SK-N-SH (cell line): Measurements from ENCODE around the gene ADAMTS15. TPM values are rescaled to one million over a fixed set of nuclear protein-coding genes. Genes with fewer than 3 reads are reported as not detected.

Source experiments
- CTCF ChIA-PET: fragments of 300-600, 350-600 bp; formaldehyde crosslinking; extraction: SDS; loops from one replicate; lab custom pipeline; 2021; lab: Yijun Ruan, JAX
- POLR2A ChIA-PET: fragments of 350-600 bp; sonication (Branson Sonifier 250); formaldehyde crosslinking; extraction: SDS; loops from one replicate; lab custom pipeline; 2020; ENCODE audit warnings: antibody characterized with exemption, inconsistent platforms; lab: Yijun Ruan, JAX
- DNase-seq: peaks from one replicate; pipeline ENCODE4 v3.0.0; 2012
- H2AFZ ChIP-seq: fragments of 200-600 bp; sonication (generic); 2 replicates; pipeline ENCODE4 v1.8.1; 2016; ENCODE audit warnings: antibody characterized with exemption, mild to moderate bottlenecking, low read depth
- H3F3A ChIP-seq: fragments of 200-600 bp; sonication (generic); replicated peaks from 2 replicates; pipeline ENCODE3; 2016; ENCODE audit warnings: antibody characterized with exemption, mild to moderate bottlenecking; ENCODE audit not compliant: insufficient read depth
- H3K27ac ChIP-seq, 2 experiments: fragments of 200-500 bp in 1 of 2; fragments of 200-600 bp in 1 of 2; sonication (Bioruptor generic) in 1 of 2; sonication (generic), shearing (Covaris generic) in 1 of 2; 2 replicates each; pipeline versions ENCODE4 v1.5.1 to v1.6.1; 2014 to 2016; ENCODE audit warnings: low read depth in 2 of 2, inconsistent platforms in 1 of 2, low read length in 1 of 2, mild to moderate bottlenecking in 1 of 2, mixed read lengths in 1 of 2
- H3K27me3 ChIP-seq: fragments of 200-600 bp; sonication (generic), shearing (Covaris generic); 2 replicates; pipeline ENCODE4 v1.6.1; 2016; ENCODE audit warnings: mixed run types; ENCODE audit not compliant: insufficient read depth
- H3K36me3 ChIP-seq, 2 experiments: fragments of 200-500 bp in 1 of 2; fragments of 200-600 bp in 1 of 2; sonication (Bioruptor generic) in 1 of 2; sonication (generic) in 1 of 2; replicated peaks in 1 of 2; 2 replicates each; pipeline versions ENCODE3 to v1.5.1; 2014 to 2016; ENCODE audit warnings: low read length in 1 of 2, mild to moderate bottlenecking in 1 of 2; ENCODE audit not compliant: insufficient read depth in 2 of 2, control insufficient read depth in 1 of 2
- H3K4me1 ChIP-seq, 2 experiments: fragments of 200-500 bp in 1 of 2; fragments of 200-600 bp in 1 of 2; sonication (Bioruptor generic) in 1 of 2; sonication (generic), shearing (Covaris generic) in 1 of 2; 2 replicates each; pipeline versions ENCODE4 v1.5.1 to v1.6.1; 2014 to 2016; ENCODE audit warnings: low read depth in 1 of 2, low read length in 1 of 2, mixed run types in 1 of 2; ENCODE audit not compliant: insufficient read depth in 2 of 2, control insufficient read depth in 1 of 2
- H3K4me2 ChIP-seq: fragments of 200-600 bp; sonication (generic), shearing (Covaris generic); 2 replicates; pipeline ENCODE4 v1.6.1; 2017; ENCODE audit warnings: mixed run types
- H3K4me3 ChIP-seq, 2 experiments: fragments of 200-500 bp in 1 of 2; fragments of 200-600 bp in 1 of 2; sonication (Bioruptor generic) in 1 of 2; sonication (generic), shearing (Covaris generic) in 1 of 2; 2 replicates each; pipeline versions ENCODE4 v1.5.1 to v1.8.1; 2014 to 2016; ENCODE audit warnings: low read depth in 2 of 2, inconsistent platforms in 1 of 2, low read length in 1 of 2, mild to moderate bottlenecking in 1 of 2, mixed read lengths in 1 of 2, moderate library complexity in 1 of 2
- H3K79me2 ChIP-seq: fragments of 200-600 bp; sonication (generic); 2 replicates; pipeline ENCODE4 v1.8.1; 2017; ENCODE audit warnings: mild to moderate bottlenecking; ENCODE audit not compliant: insufficient read depth
- H3K9ac ChIP-seq: fragments of 200-600 bp; sonication (generic); 2 replicates; pipeline ENCODE4 v1.6.1; 2017; ENCODE audit warnings: mixed run types
- H3K9me2 ChIP-seq: fragments of 200-600 bp; sonication (generic); 2 replicates; pipeline ENCODE4 v1.6.1; 2017; ENCODE audit warnings: mixed run types
- H3K9me3 ChIP-seq: fragments of 200-600 bp; sonication (generic); 2 replicates; pipeline ENCODE4 v1.6.1; 2017; ENCODE audit warnings: mixed run types, mild to moderate bottlenecking, moderate library complexity
- H4K20me1 ChIP-seq: fragments of 200-600 bp; sonication (generic); 2 replicates; pipeline ENCODE4 v1.6.1; 2017; ENCODE audit warnings: mild to moderate bottlenecking, mixed run types; ENCODE audit not compliant: insufficient read depth
- CHD2 ChIP-seq: fragments of 150-350 bp; IDR thresholded peaks from 2 replicates; pipeline ENCODE4 v1.6.1; 2018; ENCODE audit warnings: low read length; ENCODE audit not compliant: partially characterized antibody
- ELF1 ChIP-seq: IDR thresholded peaks from 2 replicates; pipeline ENCODE4 v1.4.0; 2012
- EP300 ChIP-seq, 2 experiments: IDR thresholded peaks; 2 replicates each; pipeline versions ENCODE4 v1.4.0 to v1.6.1; 2012; ENCODE audit warnings: borderline replicate concordance in 1 of 2, low read depth in 1 of 2, low read length in 1 of 2
- EZH2phosphoT487 ChIP-seq: fragments of 200-600 bp; sonication (generic); IDR thresholded peaks from 2 replicates; pipeline ENCODE4 v1.6.1; 2017; ENCODE audit warnings: low read depth, mixed run types, mild to moderate bottlenecking, antibody characterized with exemption, moderate library complexity, borderline replicate concordance
- FOSL2 ChIP-seq: IDR thresholded peaks from 2 replicates; pipeline ENCODE4 v1.4.0; 2012; ENCODE audit warnings: low read depth, mild to moderate bottlenecking, moderate library complexity, borderline replicate concordance
- FOXJ3 ChIP-seq: sonication (generic); formaldehyde crosslinking; IDR thresholded peaks from 2 replicates; pipeline ENCODE4 v1.5.1; 2020; ENCODE audit warnings: mild to moderate bottlenecking, missing genetic modification reagents
- FOXM1 ChIP-seq: IDR thresholded peaks from 2 replicates; pipeline ENCODE4 v1.4.0; 2012; ENCODE audit warnings: low read depth, mild to moderate bottlenecking
- GABPA ChIP-seq: IDR thresholded peaks from 2 replicates; pipeline ENCODE4 v1.4.0; 2012; ENCODE audit warnings: low read depth, mild to moderate bottlenecking
- JUND ChIP-seq: IDR thresholded peaks from 2 replicates; pipeline ENCODE4 v1.4.0; 2012
- MEF2A ChIP-seq: IDR thresholded peaks from 2 replicates; pipeline ENCODE4 v1.4.0; 2012; ENCODE audit warnings: low read depth, borderline replicate concordance
- MXI1 ChIP-seq: IDR thresholded peaks from 2 replicates; pipeline ENCODE4 v1.6.1; 2012; ENCODE audit warnings: mild to moderate bottlenecking, low read depth, low read length, improper control_type of control experiment
- NFIC ChIP-seq: IDR thresholded peaks from 2 replicates; pipeline ENCODE4 v1.4.0; 2012; ENCODE audit warnings: borderline replicate concordance
- NRF1 ChIP-seq: IDR thresholded peaks from 2 replicates; pipeline ENCODE4 v1.6.1; 2012; ENCODE audit warnings: low read depth, mild to moderate bottlenecking, low read length
- RAD21 ChIP-seq: IDR thresholded peaks from 2 replicates; pipeline ENCODE4 v1.6.1; 2012; ENCODE audit warnings: mild to moderate bottlenecking, low read length
- RCOR1 ChIP-seq: fragments of 150-350 bp; IDR thresholded peaks from 2 replicates; pipeline ENCODE4 v1.6.1; 2017; ENCODE audit warnings: antibody characterized with exemption, low read length
- RXRA ChIP-seq: IDR thresholded peaks from 2 replicates; pipeline ENCODE4 v1.4.0; 2012; ENCODE audit warnings: low read depth, mild to moderate bottlenecking, borderline replicate concordance
- SIN3A ChIP-seq: IDR thresholded peaks from 2 replicates; pipeline ENCODE4 v1.6.1; 2012; ENCODE audit warnings: low read depth, mild to moderate bottlenecking, low read length, moderate library complexity, borderline replicate concordance
- TCF12 ChIP-seq: IDR thresholded peaks from 2 replicates; pipeline ENCODE4 v1.4.0; 2012
- TEAD4 ChIP-seq: IDR thresholded peaks from 2 replicates; pipeline ENCODE4 v1.4.0; 2012; ENCODE audit warnings: mild to moderate bottlenecking, borderline replicate concordance; ENCODE audit not compliant: insufficient read depth
- YY1 ChIP-seq: IDR thresholded peaks from 2 replicates; pipeline ENCODE4 v1.4.0; 2012; ENCODE audit warnings: low read depth, mild to moderate bottlenecking
- WGBS: methylation state at CpG from one replicate; pipeline ENCODE4 v1.1.6; 2017; ENCODE audit warnings: low lambda C conversion rate; 5-methylcytosine and 5-hydroxymethylcytosine counted together
- polyA plus RNA-seq, 3 experiments: library from polyadenylated mRNA; depleted of rRNA; stranded (reverse); fragments of >200 nt; gene quantifications; 2 replicates each; pipeline ENCODE4 v1.2.3, GENCODE V29; 2012
- TF ChIP-seq, protein P1 (sequence below): IDR thresholded peaks from 2 replicates; pipeline ENCODE4 v1.4.0; 2012; ENCODE audit warnings: low read depth, borderline replicate concordance
- TF ChIP-seq, protein P2 (sequence below): IDR thresholded peaks from 2 replicates; pipeline ENCODE4 v1.4.0; 2012; ENCODE audit warnings: low read depth, borderline replicate concordance
- TF ChIP-seq, protein P3 (sequence below): fragments of 200-600 bp; sonication (generic); IDR thresholded peaks from 2 replicates; pipeline ENCODE4 v1.6.1; 2017; ENCODE audit warnings: antibody characterized with exemption, mild to moderate bottlenecking, moderate library complexity
- TF ChIP-seq, protein P4 (sequence below): IDR thresholded peaks from 2 replicates; pipeline ENCODE4 v1.4.0; 2012; ENCODE audit warnings: low read depth

Gene ADAMTS15
- polyA plus RNA-seq, 1 of the 3 experiments (the other 2 are of a cell fraction) = 1.1 TPM

DNA sequence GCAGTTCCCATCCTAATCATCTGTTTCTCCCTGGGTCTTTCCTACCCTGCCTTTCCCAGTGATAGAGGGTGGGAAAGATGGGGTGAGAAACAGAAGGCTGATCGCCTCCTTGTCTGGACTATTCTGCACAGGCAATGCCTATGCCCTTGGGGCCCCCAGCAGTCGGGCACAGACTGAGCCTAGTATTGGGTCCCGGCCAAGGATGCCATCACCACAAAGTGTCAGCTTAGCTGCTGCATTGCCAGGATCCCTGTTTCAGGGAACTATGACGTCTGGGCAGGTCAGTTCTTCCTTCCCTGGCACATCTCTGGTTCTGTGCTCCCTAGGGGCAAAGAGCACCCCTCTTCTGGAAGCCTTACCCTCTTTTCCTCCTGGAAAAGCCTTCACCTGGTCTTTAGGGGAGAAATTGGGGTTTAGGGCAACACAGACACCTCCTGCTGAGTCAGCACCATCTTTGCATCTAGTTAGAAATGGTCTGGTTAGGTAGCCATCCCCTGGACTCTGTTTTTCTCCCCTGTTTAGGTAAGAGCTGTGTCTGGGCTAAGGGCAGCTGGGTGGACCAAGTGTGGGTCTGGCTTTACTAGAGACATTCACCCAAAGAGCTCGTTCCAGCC, 22.1 kb upstream of the ADAMTS15 start:
- Histone ChIP-seq H4K20me1 (no peaks in the 10 kb centered on the region), H3K4me2 (no peak overlapping the region), H3K36me3 (no peaks in the 10 kb centered on the region), H3K9ac (no peak overlapping the region), H3K9me3 (no peaks in the 10 kb centered on the region), H3F3A (peaks cover 3% of the 10 kb centered on the region), H3K9me2 (no peaks in the 10 kb centered on the region), H3K4me1 (no peaks in the 10 kb centered on the region; a peak in 1 of 4 replicates), H3K4me3 (no peak overlapping the region), H3K27me3 (peaks cover 73% of the 10 kb centered on the region), H3K79me2 (no peaks in the 10 kb centered on the region), H3K27ac (no peak overlapping the region), H2AFZ (no peak overlapping the region)
- no peak for DNase-seq
- 0% methylated on average over 3 of the region's 5 CpGs for WGBS
- ChIA-PET POLR2A (no interaction called here), CTCF (interaction anchor here (1.4 to 25.8 kb wide), 4 partner anchors 8 to 468 kb away, joined by 9 to 747 read pairs (median 14); no protein-coding TSS in a partner anchor)
- TF ChIP-seq RAD21 (no peak), SIN3A (no peak), TEAD4 (no peak), CHD2 (no peak), GABPA (no peak), YY1 (no peak), JUND (no peak), EP300 (IDR thresholded peaks at IDR 0.05; ENCODE audit: borderline replicate concordance in 1 of 2, low read depth in 1 of 2, low read length in 1 of 2) (no peak), FOXM1 (no peak), NRF1 (no peak), EZH2phosphoT487 (no peak), MEF2A (no peak), FOXJ3 (no peak), ELF1 (no peak), RCOR1 (no peak), RXRA (no peak)
- TF ChIP-seq, protein P1, sequence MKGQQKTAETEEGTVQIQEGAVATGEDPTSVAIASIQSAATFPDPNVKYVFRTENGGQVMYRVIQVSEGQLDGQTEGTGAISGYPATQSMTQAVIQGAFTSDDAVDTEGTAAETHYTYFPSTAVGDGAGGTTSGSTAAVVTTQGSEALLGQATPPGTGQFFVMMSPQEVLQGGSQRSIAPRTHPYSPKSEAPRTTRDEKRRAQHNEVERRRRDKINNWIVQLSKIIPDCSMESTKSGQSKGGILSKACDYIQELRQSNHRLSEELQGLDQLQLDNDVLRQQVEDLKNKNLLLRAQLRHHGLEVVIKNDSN = no peak

DNA sequence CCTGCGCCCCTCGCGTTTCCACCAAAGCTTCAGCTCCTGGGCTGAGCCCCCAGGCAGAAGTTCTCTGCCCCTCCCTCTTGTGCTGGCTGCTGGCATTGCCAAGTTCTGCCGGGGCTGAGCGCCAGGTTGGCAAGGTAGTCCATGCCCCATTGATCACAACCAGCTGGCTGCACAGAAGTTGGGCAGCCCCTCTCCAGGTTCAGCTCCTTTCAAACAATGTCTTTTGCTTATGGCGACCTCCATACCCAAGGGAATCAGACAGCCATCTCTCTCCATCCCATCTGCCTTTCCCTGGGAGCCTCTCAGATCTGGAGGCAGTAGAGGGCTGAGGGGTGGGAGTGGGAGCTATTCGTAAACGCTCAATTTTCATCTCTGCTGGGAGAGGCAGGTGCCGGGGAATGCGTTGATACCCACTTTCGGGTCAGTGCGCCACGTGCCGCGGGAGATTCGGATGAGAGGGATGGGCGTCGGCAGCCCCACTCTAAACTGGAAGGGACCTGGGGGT, 21.6 kb upstream of the ADAMTS15 start:
- no peaks in the 10 kb centered on the region for H3K36me3 ChIP-seq
- no peaks in the 10 kb centered on the region for H3K79me2 ChIP-seq
- TF ChIP-seq FOSL2 = no peak
- no peak for TF ChIP-seq FOXJ3
- no peak for TF ChIP-seq EP300 (IDR thresholded peaks at IDR 0.05; ENCODE audit: borderline replicate concordance in 1 of 2, low read depth in 1 of 2, low read length in 1 of 2)
- no peak for TF ChIP-seq FOXM1
- no peak for TF ChIP-seq MXI1
- TF ChIP-seq, protein P2, sequence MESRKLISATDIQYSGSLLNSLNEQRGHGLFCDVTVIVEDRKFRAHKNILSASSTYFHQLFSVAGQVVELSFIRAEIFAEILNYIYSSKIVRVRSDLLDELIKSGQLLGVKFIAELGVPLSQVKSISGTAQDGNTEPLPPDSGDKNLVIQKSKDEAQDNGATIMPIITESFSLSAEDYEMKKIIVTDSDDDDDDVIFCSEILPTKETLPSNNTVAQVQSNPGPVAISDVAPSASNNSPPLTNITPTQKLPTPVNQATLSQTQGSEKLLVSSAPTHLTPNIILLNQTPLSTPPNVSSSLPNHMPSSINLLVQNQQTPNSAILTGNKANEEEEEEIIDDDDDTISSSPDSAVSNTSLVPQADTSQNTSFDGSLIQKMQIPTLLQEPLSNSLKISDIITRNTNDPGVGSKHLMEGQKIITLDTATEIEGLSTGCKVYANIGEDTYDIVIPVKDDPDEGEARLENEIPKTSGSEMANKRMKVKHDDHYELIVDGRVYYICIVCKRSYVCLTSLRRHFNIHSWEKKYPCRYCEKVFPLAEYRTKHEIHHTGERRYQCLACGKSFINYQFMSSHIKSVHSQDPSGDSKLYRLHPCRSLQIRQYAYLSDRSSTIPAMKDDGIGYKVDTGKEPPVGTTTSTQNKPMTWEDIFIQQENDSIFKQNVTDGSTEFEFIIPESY = no peak
- TF ChIP-seq NFIC = no peak
- no peak for TF ChIP-seq TCF12
- no peak for TF ChIP-seq GABPA
- TF ChIP-seq, protein P3, sequence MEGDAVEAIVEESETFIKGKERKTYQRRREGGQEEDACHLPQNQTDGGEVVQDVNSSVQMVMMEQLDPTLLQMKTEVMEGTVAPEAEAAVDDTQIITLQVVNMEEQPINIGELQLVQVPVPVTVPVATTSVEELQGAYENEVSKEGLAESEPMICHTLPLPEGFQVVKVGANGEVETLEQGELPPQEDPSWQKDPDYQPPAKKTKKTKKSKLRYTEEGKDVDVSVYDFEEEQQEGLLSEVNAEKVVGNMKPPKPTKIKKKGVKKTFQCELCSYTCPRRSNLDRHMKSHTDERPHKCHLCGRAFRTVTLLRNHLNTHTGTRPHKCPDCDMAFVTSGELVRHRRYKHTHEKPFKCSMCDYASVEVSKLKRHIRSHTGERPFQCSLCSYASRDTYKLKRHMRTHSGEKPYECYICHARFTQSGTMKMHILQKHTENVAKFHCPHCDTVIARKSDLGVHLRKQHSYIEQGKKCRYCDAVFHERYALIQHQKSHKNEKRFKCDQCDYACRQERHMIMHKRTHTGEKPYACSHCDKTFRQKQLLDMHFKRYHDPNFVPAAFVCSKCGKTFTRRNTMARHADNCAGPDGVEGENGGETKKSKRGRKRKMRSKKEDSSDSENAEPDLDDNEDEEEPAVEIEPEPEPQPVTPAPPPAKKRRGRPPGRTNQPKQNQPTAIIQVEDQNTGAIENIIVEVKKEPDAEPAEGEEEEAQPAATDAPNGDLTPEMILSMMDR = no peak
- TF ChIP-seq SIN3A = no peak
- TF ChIP-seq, protein P4, sequence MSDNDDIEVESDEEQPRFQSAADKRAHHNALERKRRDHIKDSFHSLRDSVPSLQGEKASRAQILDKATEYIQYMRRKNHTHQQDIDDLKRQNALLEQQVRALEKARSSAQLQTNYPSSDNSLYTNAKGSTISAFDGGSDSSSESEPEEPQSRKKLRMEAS = no peak
- WGBS = 4% methylated on average over 14 of the region's 18 CpGs
- H3K9ac ChIP-seq = no peak overlapping the region
- H3K4me1 ChIP-seq = no peaks in the 10 kb centered on the region; a peak in 1 of 4 replicates
- H3K9me2 ChIP-seq = no peaks in the 10 kb centered on the region
- H3K27ac ChIP-seq = no peak overlapping the region
- 0 out of 2 replicates have a peak overlapping the region, but pooled peaks have one; percentile 81 for H3K4me2 ChIP-seq
- peaks cover 3% of the 10 kb centered on the region for H3F3A ChIP-seq
- H2AFZ ChIP-seq = no peak overlapping the region
- CTCF ChIA-PET = interaction anchor here (1.4 to 25.8 kb wide), 4 partner anchors 8 to 467 kb away, joined by 9 to 747 read pairs (median 14); no protein-coding TSS in a partner anchor
- no peak overlapping the region for H3K4me3 ChIP-seq
- H3K9me3 ChIP-seq = no peaks in the 10 kb centered on the region
- peaks cover 73% of the 10 kb centered on the region for H3K27me3 ChIP-seq
- no peaks in the 10 kb centered on the region for H4K20me1 ChIP-seq
- DNase-seq = no peak
- POLR2A ChIA-PET = no interaction called here
